Femur (tissue), 1 donor: Measurements from ENCODE around the gene MAPK8IP1.

Source experiments
- DNase-seq: peaks from one replicate; pipeline ENCODE4 v3.0.0-alpha.2; 2017

The MAPK8IP1 gene

DNA sequence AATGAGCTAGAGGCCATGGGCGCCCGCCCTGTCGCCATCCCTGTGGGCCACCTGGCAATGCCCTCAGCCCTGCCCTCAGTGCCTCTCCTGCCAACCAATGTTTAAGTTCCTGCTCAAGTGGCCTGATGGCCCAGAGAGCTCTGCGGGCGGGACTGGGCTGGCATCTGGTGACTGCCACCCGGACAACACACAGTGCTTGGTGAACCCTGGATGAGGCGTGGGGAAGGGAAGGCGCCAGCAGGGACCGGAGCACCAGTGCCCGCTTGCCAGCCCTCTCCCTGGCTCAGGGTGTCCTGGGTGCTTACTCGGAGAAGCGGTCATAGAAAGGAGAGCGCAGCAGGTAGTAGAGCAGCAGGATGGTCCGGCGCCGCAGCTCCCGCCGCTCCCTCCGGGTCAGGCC lies 28.1 kb downstream of the MAPK8IP1 start:
- DNase-seq, result no peak

DNA sequence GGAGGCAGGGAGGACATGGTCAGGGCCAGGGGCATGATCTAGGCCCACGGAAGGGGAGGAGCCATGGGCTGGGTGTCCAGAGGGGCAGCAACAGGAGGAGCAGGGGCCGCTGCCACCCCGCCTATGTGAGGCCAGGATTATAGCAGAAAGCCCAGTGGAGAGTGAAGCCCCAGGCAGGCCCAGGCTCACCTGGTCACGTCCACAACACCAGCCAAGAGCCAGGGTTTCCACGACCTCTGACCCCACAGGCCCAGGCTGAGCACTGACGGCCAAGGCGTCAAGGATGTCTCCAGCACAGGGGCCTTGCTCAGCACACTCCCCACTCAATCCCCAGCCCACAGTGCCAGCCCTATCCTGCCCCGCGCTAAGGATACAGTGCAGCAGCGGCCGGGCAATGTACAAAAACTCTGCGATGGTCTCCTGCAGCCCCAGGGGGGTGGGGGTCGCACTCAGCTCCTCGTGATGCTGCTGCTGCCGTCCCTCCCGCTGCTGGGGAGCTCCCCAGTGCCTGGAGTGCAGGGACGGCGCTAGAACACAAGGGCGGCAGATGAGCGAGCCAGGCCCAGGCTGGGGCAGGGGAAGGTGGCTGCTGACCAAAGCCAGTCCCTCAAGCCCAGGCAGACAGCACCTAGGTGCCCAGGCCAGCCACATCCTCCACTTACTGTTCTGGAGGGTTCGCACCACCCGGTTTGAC lies 28.6 kb downstream of the MAPK8IP1 start:
- no peak for DNase-seq

DNA sequence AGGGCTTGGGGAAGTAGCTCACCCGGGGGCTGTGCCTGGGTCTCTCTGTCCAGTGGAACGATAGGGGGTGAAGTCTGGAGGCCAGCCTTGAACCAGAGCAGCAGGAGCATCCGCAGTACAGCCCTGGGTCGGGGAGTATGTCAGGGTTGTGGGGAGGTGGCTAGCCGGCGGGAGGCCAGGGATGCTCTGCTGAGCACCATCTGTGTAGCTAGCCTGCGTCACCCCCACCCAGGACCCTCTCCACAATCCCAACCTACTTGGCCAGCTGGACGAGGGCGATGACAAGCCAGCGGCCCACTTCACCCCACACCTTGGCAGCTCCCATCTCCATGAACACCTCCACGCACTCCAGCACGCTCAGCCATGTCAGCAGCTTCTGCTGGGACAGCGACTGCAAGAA lies 30.0 kb downstream of the MAPK8IP1 start:
- no peak for DNase-seq

DNA sequence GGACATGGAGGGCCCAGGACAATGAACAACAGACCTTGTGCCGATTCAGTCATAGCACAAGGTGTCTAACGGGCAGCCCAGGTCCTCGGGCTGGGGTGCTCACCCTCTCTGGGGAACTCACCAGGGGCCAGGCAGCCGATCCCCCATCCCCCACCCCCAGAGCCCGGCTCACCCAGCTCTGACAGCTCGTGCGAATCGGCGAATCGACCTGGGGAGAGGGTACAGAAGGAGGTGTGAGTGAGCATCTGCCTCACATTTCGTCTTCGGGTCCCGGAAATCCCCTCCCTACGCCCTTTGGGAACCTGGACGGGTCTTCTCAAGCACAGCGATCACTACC lies 31.8 kb downstream of the MAPK8IP1 start:
- no peak for DNase-seq

DNA sequence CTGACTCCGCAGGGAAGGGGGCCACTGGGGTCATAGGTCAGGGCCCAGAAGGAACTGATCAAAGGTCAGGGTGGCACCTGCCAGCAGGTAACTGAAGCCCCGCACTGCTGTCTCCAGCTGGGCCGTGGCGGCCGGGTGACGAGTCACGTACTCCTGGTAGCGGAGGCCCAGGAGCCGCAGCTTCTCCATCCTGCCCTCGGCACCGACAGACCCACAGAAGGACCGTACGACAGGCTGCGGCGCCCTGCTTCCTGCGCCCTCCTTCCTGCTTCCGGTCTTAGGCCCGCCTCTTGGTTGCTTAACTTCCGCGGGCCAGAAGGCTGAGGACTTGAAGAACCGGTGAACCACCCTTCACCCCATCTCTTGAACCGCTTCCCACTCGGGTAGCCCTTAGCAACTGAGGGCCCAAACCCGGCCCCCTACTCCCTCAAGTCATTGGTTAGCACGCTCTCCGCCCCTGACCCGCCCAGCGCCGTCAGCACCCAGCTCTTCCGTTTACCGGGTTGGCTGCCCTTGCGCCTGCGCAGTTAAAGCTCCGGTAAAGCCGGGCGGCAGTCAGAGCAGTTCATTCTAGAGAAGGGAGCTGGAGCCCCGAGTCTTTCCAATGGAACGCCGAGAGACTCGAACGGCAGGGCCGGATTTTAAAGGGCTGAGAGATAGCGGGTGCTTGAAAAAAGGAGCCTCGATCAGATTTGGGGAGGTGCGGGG lies 32.3 kb downstream of the MAPK8IP1 start, which contains the start of gene PEX16:
Gene PEX16 (minus strand): TSS at position 255 of the 708 bp plus-strand sequence. CDS start 66 bp downstream, at position 189.
- peak; percentile 99 for DNase-seq

DNA sequence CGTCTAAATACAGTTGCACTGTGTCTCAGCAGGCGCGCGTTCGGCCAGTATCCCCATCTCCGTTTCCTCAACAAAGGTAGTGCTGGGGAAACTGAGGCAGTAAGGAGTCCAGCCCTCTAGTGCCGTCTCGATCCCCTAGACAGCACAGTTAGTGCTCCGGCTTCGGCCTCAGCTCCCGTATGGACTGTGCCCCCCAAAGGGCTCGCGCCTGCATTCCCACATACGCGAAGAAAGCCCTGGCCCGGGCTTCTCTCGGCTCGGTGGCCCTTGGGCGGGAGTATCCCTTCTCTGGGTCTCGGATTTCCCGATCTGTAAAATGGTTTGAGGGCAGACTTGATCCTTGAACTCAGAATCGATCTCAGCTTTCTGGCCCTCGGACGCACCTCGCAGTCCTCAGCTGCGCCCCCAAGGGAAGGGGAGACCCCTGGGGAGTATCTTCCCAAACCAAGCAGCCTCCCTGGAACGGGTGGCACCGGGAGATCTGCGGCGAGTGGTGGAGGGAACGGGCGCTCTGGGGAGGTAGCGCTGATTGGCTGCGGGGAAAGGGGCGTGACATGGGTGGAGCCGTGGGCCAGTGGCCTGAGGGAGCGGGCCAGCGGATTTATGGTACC lies 33.0 kb downstream of the MAPK8IP1 start:
- peak; percentile 83 for DNase-seq

DNA sequence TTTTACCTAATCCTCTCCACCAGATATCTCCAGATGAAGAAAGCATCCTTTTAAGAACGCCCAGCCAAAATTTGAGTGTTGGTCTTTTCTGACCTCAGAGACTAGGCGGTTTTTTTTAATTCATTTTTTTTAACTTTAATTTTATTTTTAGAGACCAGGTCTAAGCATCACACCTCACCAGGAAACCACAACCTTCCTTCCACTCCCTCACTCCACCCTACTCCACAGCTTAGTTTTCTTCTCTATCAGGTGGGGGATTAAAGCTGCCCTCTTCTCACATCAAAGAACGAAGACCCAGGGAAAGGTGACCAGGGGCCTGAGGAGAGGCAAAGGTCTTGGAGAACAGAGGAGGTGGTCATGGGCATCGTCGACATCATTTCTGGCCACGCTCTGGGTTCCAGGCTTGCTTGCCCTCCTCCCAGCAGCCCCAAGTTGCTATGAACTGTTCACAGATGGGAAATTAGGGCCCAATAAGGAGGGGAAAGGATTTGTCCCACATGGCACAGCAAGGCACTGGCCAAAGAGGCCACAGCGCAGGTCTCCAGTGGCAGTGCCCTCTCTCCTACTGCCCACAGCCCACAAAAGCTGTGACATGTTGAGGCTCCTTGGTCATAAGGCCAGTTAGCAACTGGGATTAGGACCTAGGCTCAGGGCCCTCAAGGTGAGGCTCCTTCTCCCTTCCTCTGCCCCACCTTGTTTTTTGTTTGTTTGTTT lies 33.7 kb downstream of the MAPK8IP1 start:
- DNase-seq, result peak; percentile 30

DNA sequence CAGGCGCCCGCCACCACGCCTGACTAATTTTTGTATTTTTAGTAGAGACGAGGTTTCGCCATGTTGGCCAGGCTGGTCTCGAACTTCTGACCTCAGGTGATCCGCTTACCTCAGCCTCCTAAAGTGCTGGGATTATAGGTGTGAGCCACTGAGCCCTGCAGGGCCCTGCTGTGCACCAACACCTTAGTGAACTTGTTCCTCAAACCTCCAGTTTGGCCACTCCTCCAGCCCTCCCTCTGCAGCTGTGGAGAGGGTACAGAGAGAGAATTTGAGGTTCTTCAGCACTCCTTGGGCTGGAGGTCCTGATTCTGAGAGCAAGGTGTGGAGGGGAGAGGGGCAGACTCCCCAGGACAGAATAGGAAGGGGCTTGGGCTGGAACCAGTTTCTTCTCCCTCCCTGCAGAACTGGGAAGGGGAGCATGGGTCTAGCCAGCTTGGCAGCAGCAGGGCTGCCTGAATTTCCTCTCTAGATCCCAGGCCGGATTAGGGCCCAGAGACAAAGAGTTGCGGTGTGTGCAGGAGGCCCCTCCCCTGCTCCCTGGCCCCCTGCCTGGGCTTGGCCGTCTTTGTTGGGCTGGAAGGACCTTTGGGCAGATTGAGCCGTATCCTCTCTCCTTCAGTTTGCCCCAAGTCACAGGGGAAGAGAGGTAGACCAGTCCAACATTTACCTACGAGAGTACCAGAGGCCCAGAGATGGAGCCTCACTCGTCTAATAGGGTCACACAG lies 34.5 kb downstream of the MAPK8IP1 start:
- peak; percentile 39 for DNase-seq

DNA sequence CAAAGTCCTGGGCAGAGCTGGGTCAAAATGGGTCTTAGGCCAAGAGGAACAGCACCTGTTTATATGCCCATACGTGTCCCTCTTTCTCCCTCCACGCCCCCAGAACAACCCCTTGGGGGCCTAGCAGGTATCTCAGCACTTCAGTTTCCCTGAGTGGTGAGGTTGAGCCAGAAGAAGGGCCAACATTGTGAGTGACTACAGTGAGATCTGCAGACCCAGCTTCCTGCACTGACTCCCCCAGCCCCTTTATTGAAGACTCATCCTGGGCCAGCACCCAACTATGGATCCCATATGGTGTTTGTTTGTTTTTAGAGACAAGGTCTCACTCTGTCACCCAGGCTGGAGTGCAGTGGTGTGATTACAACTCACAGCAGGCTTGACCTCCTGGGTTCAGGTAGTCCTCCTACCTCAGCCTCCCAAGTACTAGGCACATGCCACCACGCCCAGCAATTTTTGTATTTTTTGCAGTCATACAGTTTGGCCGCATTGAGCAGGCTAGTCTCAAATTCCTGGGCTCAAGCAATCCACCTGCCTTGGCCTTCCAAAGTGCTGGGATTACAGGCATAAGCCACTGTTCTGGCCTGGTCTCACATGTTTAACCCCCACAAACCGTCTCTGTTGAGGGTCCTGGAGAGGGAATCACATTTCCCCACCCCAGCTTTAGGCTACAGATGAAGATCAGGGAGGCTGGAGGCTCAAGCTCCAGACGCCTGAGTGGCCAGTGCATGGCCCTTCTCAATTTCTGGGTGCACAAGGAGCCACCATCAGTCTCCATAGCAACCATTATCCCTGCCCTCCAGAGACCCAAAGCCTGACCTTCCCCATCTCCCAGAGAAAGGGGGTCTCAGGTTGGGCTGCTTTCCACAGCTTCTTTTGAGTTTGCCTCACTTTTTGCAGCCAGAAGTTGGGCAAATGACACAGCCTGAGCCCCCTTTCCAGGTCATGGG lies 35.4 kb downstream of the MAPK8IP1 start:
- peak; percentile 14 for DNase-seq

DNA sequence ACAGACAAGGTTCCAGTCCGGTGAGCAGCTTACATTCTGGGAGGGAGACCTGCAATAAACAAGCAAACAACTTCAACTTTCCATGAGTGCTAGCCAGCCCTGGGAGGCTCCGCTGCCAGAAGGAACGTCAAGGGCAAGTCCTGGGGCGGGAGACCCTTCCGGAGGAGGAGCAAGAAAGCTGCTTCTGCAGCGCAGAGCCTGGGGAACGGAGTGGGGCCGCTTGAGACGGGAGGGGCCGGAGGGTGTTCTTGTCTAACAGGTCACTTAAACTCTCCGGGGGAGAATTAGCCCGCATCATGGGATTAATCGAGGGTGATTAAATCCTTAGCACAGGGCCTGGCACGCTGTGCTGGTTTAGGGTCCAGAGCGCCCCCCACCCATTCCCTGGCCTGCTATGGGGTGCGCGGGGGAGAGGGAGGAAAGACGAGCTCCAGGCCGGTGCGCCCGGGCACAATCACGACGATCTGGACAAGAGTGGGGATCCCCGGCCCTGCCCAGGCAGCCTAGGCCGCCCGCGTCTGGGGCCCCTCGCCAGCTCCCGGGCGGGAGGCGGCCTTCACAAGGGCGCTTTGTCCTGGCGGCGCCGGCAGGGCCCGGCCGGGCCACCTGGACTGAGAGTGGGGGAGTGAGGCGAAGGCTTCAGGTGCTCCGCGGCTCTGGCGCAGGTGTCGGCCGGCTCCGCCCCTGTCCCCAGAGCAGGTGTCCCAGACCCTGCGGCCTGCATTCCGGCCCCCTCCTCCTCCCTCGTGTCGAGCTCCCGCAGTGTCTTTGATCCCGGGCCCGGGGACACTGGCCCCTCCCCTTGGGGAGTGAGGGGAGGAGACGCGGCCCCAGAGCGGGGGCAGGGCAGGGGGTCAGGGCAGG lies 36.3 kb downstream of the MAPK8IP1 start:
- peak; percentile 61 for DNase-seq

DNA sequence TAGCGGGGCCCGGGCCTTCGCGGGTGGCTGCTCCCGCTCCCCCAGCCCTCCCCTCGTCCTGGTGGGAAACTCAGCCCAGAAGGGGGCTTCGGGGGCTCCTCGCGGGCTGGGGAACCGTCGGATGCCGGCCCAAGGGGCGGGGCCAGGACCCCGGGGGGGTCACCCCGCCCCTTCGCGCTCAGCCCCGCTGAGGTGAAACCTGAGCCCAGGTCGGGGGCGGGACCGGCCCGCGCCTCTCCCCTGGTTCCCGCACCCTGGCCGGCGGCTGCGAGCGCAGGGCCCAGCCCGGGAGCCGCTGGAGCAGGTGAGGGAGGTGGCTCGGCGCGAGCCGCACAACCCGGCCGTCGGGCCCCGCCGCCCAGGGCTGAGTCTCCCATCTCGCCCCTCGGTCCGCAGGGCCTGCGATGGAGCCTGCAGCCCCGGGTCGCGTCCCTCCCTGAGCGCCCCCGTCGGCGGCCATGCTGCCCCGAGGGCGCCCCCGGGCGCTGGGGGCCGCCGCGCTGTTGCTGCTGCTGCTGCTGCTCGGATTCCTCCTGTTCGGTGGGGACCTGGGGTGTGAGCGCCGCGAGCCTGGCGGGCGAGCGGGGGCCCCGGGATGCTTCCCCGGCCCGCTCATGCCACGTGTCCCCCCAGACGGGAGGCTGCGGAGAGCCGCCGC lies 37.1 kb downstream of the MAPK8IP1 start, which contains the start of gene LARGE2:
Gene LARGE2 (plus strand): TSS at position 232 of the 658 bp plus-strand sequence. CDS start 227 bp downstream, at position 459.
- no peak for DNase-seq

DNA sequence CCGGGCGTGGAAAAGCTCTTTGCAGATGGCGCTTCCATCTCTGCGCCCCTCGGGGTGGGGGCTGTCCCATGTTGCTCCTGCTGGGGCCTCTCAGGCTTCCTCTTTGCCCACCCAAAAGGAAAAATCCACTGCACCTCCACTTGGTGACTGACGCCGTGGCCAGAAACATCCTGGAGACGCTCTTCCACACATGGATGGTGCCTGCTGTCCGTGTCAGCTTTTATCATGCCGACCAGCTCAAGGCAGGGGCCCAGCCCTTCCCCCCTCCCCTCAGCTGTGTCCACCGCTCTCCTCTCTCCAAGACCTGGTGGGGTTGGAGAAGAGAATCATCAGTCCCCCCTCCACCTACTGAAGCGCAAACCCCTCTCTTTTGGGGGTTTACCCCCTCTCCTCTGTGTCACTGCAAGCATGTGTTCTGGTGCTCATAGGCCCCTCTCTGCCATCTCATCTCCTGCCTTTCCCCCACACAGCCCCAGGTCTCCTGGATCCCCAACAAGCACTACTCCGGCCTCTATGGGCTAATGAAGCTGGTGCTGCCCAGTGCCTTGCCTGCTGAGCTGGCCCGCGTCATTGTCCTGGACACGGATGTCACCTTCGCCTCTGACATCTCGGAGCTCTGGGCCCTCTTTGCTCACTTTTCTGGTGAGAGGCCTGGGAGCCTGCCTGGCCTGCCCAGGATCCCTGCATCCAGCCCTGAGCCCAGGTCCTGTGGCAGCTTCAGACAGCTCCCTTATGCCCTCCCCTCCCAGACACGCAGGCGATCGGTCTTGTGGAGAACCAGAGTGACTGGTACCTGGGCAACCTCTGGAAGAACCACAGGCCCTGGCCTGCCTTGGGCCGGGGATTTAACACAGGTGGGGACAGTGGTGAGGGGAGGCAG lies 38.8 kb downstream of the MAPK8IP1 start:
- peak; percentile 16 for DNase-seq

DNA sequence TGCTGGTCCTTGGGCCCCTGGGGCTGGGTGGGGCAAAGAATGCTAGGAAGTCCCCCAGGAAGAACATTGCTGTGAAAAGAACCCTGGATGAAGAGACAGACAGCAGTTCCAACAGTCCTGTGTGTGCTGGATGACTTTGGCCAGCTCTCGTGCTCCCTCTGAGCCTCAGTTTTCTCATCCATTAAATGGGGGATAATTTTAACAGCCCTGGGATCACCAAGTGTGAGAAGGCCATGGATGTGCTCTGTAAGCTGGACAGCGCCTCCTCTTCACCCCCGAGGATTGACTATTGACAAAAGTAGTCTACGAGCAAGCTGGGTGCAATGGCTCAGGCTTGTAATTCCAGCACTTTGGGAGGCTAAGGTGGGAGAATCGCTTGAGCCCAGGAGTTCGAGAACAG lies 39.5 kb downstream of the MAPK8IP1 start:
- DNase-seq, result no peak

DNA sequence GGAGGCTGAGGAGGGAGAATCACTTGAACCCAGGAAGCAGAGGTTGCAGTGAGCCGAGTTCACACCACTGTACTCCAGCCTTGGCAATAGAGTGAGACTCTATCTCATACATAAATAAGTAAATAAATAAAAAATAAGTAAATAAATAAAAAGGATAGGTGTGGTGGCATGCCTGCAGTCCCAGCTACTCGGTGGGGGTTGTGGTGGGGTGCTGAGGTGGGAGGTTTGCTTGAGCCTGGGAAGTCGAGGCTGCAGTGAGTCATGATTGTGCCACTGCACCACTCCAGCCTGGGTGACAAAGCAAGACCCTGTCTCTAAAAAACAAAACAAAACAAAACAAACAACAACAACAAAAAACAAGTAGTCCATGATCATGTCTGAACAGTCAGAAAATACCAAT lies 40.1 kb downstream of the MAPK8IP1 start:
- DNase-seq, result no peak

DNA sequence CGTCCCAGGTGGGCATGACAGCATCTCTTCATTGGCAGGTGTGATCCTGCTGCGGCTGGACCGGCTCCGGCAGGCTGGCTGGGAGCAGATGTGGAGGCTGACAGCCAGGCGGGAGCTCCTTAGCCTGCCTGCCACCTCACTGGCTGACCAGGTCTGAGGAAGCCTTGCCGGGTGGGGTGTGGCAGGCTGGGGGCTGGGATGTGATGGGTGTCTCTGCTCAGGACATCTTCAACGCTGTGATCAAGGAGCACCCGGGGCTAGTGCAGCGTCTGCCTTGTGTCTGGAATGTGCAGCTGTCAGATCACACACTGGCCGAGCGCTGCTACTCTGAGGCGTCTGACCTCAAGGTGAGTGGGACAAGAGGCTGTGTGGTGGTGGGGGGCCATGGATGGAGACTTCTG lies 40.5 kb downstream of the MAPK8IP1 start:
- DNase-seq, result no peak

DNA sequence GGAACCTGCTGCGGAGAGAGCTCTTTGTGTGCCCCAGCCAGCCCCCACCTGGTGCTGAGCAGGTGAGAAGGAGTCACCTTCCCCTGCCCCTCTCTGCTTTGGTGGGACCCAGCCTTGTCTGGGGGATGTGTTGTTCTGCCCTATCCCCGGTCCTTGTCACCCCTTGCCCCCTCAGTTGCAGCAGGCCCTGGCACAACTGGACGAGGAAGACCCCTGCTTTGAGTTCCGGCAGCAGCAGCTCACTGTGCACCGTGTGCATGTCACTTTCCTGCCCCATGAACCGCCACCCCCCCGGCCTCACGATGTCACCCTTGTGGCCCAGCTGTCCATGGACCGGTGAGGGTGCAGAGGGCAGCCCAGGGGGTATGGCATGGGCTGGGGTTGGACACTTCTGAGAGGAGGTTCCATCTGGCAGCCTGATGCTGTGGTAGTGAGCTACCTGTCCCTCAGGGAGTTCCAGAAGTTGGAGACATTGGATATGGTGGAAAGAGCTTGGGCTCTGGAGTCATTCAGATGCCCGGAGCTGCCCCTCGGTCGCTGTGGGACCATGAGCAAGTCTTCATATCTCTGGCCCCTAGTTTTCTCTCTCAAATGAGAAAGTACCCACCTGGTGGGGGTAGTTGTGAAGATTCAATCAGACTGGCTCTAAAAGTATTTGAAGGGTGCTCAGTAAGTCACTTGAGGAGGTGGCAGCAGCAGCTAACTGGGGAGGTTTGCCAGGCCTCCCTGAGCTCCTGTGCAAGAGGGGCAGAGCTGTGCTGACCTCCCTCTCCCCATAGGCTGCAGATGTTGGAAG lies 41.3 kb downstream of the MAPK8IP1 start:
- DNase-seq, result no peak

DNA sequence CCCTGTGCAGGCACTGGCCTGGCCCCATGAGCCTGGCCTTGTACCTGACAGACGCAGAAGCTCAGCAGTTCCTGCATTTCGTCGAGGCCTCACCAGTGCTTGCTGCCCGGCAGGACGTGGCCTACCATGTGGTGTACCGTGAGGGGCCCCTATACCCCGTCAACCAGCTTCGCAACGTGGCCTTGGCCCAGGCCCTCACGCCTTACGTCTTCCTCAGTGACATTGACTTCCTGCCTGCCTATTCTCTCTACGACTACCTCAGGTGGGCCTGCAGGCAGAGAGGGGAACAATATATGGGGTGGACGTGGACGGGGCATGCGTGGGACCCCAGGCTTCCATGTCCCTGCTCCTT lies 41.9 kb downstream of the MAPK8IP1 start:
- no peak for DNase-seq
